Lung (tissue), 13 donors: ENCODE data around the gene KDM2B. TPM values are rescaled to one million over a fixed set of nuclear protein-coding genes. Genes with fewer than 3 reads are reported as not detected.

Experiments used
- ATAC-seq: fragments of 200-7000 bp; cut with Tn5 transposase; one replicate; pipeline ENCODE4 v1.9.1; 2020; ENCODE audit warnings: moderate number of reproducible peaks; ENCODE audit not compliant: insufficient read depth, low FRiP score
- DNase-seq, 3 donors: peaks; one replicate each; pipeline ENCODE4 v3.0.0-alpha.2; 2013 to 2017
- H3K27ac ChIP-seq, 2 donors: one replicate each; pipeline ENCODE4 v1.5.1; 2013; ENCODE audit warnings: mild to moderate bottlenecking in 2 of 2, moderate library complexity in 2 of 2, control low read depth in 1 of 2, inconsistent platforms in 1 of 2, low read depth in 1 of 2, low read length in 1 of 2
- H3K27me3 ChIP-seq, 3 donors: one replicate each; pipeline ENCODE4 v1.5.1; 2013; ENCODE audit warnings: low read length in 2 of 3; ENCODE audit not compliant: control insufficient read depth in 3 of 3, insufficient read depth in 3 of 3
- H3K36me3 ChIP-seq, 4 donors: one replicate each; pipeline ENCODE4 v1.5.1; 2013; ENCODE audit warnings: low read length in 4 of 4, mild to moderate bottlenecking in 1 of 4, moderate library complexity in 1 of 4; ENCODE audit not compliant: control insufficient read depth in 4 of 4, insufficient read depth in 4 of 4
- H3K4me1 ChIP-seq, 5 donors: one replicate each; pipeline ENCODE4 v1.5.1; 2013; ENCODE audit warnings: low read length in 5 of 5, mild to moderate bottlenecking in 2 of 5, moderate library complexity in 1 of 5; ENCODE audit not compliant: control insufficient read depth in 5 of 5, insufficient read depth in 5 of 5
- H3K4me3 ChIP-seq: one replicate; pipeline ENCODE4 v1.5.1; 2013; ENCODE audit warnings: mild to moderate bottlenecking, control low read depth, moderate library complexity
- H3K9ac ChIP-seq, 2 donors: one replicate each; pipeline ENCODE4 v1.5.1; 2013; ENCODE audit warnings: low read length in 2 of 2, control low read depth in 1 of 2; ENCODE audit not compliant: insufficient read depth in 1 of 2
- H3K9me3 ChIP-seq, 4 donors: one replicate each; pipeline ENCODE4 v1.5.1; 2013; ENCODE audit warnings: low read length in 3 of 4, mild to moderate bottlenecking in 1 of 4, moderate library complexity in 1 of 4; ENCODE audit not compliant: control insufficient read depth in 4 of 4, insufficient read depth in 3 of 4
- WGBS, 2 donors: extraction: QIAGEN DNeasy Blood & Tissue Kit; methylation state at CpG; one replicate each; pipeline ENCODE4 v1.1.7; 2013; 5-methylcytosine and 5-hydroxymethylcytosine counted together
- polyA plus RNA-seq, 2 donors: library from polyadenylated mRNA; stranded (reverse); fragments of 200-250 nt; gene quantifications; one replicate each; pipeline ENCODE4 v1.2.1, GENCODE V29; 2013
- small RNA-seq: library from RNA; depleted of rRNA; stranded (forward); fragments of <200 nt; gene quantifications from one replicate; pipeline ENCODE3, GENCODE V24; 2014; ENCODE audit warnings: low replicate concordance
- total RNA-seq, 2 donors: library from RNA; depleted of rRNA in 1 of 2; stranded (reverse); fragments of >200 nt in 1 of 2; gene quantifications; one replicate each; pipeline ENCODE4 v1.2.1, GENCODE V29; 2014 to 2021
- TF ChIP-seq, protein P1 (sequence below): IDR thresholded peaks from 2 replicates; pipeline ENCODE4 v1.5.1; 2012; ENCODE audit warnings: mild to moderate bottlenecking; ENCODE audit errors: control extremely low read depth, extremely low read depth
- donor health status: control.
- donor health status: control.
- donor health status: Bipolar disorder and iron deficiency.
- donor health status: healthy.
- donor health status: DM: yes; HTN: yes; CAD: no.

Gene KDM2B
- total and polyA plus RNA-seq, 4 donors: 13.8 to 44.5 (median 24.6) TPM

DNA sequence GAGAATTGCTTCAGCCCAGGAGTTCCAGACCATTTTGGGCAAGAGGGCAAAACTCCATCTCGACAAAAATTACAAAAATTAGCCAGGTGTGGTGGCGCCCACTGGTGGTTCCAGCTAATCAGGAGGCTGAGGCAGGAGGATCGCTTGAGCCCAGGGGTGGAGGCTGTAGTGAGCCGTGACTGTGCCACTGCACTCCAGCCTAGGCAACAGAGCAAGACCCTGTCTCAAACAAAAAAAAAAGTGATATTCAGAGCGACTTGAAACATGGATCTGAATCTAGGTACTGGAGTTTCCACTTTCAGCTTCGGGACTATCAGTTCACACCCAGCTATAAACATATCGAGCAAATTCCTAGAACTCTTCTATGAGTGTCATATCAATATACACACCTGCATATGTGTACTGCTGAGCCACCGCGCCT lies 197.2 kb downstream of the KDM2B start:
- Histone ChIP-seq H3K27me3 (no peaks in the 10 kb centered on the region), H3K36me3 (no peaks in the 10 kb centered on the region), H3K9ac (no peak overlapping the region), H3K4me3 (no peak overlapping the region), H3K27ac (no peak overlapping the region), H3K4me1 (no peaks in the 10 kb centered on the region), H3K9me3 (no peaks in the 10 kb centered on the region)
- ATAC-seq (no peak), DNase-seq (no peak)
- 90 to 97% methylated on average over 9 of the region's 9 CpGs for WGBS, 2 donors
- TF ChIP-seq, protein P1, sequence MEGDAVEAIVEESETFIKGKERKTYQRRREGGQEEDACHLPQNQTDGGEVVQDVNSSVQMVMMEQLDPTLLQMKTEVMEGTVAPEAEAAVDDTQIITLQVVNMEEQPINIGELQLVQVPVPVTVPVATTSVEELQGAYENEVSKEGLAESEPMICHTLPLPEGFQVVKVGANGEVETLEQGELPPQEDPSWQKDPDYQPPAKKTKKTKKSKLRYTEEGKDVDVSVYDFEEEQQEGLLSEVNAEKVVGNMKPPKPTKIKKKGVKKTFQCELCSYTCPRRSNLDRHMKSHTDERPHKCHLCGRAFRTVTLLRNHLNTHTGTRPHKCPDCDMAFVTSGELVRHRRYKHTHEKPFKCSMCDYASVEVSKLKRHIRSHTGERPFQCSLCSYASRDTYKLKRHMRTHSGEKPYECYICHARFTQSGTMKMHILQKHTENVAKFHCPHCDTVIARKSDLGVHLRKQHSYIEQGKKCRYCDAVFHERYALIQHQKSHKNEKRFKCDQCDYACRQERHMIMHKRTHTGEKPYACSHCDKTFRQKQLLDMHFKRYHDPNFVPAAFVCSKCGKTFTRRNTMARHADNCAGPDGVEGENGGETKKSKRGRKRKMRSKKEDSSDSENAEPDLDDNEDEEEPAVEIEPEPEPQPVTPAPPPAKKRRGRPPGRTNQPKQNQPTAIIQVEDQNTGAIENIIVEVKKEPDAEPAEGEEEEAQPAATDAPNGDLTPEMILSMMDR: no peak

DNA sequence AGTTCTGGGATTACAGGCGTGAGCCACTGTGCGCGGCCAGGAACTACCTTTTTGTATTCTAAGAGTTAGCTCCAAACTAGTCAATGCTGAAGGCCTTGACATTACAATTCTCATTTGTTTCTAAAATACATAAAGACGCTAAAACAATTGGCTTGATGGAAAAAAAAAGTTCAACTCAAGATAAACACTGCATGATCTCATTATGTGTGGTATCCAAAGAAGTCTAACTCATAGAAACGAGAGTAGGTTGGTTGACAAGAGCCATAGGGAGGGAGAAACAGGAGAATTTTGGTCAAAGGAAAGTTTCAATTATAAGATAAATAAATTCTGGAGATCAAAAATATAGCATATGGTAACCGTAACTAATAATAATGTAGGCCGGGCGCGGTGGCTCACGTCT lies 200.9 kb downstream of the KDM2B start:
- Histone ChIP-seq H3K27me3 (no peaks in the 10 kb centered on the region), H3K9ac (no peak overlapping the region), H3K36me3 (no peaks in the 10 kb centered on the region), H3K4me1 (no peaks in the 10 kb centered on the region), H3K4me3 (no peak overlapping the region), H3K27ac (no peak overlapping the region), H3K9me3 (no peaks in the 10 kb centered on the region)
- ATAC-seq: no peak
- 88 to 95% methylated on average over 10 of the region's 10 CpGs for WGBS, 2 donors
- TF ChIP-seq, protein P1: no peak
- no peak for DNase-seq

Small RNA genes within 50 kb of the gene (small RNA-seq; reads per million reads assigned to genes)
- gene RNU6-1004P: not detected

Other genes with a start within 250 kb of the KDM2B start
- 100 to 1,000 TPM in 1 of 2 donors, 10 to 100 TPM in 1; 95.5 to 164 TPM for gene ANAPC5, start 228.6 kb downstream of the KDM2B start, total RNA-seq
- gene ANAPC5, start 228.6 kb downstream of the KDM2B start, polyA plus RNA-seq: 10 to 100 TPM; 80.9 to 83.1 TPM
- 10 to 100 TPM; 41.4 to 49.2 TPM for gene RNF34, start 180.9 kb downstream of the KDM2B start, total RNA-seq
- gene RNF34, start 180.9 kb downstream of the KDM2B start, polyA plus RNA-seq: 10 to 100 TPM; 13.9 to 22.2 TPM
- gene ORAI1, start 45.5 kb upstream of the KDM2B start, total RNA-seq: 10 to 100 TPM; 17.1 to 33.7 TPM
- gene ORAI1, start 45.5 kb upstream of the KDM2B start, polyA plus RNA-seq: 10 to 100 TPM; 15.2 to 32.5 TPM
- 1 to 10 TPM; 2.4 to 5.8 TPM for gene MORN3, start 88.6 kb upstream of the KDM2B start, total RNA-seq
- 1 to 10 TPM; 2.8 to 3.2 TPM for gene MORN3, start 88.6 kb upstream of the KDM2B start, polyA plus RNA-seq
- 10 to 100 TPM in 1 of 2 donors, 1 to 10 TPM in 1; 3.9 to 17.7 TPM for gene TMEM120B, start 131.7 kb upstream of the KDM2B start, total RNA-seq
- 10 to 100 TPM in 1 of 2 donors, 1 to 10 TPM in 1; 5.6 to 10.5 TPM for gene TMEM120B, start 131.7 kb upstream of the KDM2B start, polyA plus RNA-seq
- gene RHOF, start 212.7 kb upstream of the KDM2B start, total RNA-seq: 10 to 100 TPM; 33.2 to 34.7 TPM
- gene RHOF, start 212.7 kb upstream of the KDM2B start, polyA plus RNA-seq: 10 to 100 TPM; 15.1 to 16.5 TPM
- 10 to 100 TPM; 12.4 to 28.1 TPM for gene SETD1B, start 223.0 kb upstream of the KDM2B start, total RNA-seq
- 1 to 10 TPM; 7.3 to 8.3 TPM for gene SETD1B, start 223.0 kb upstream of the KDM2B start, polyA plus RNA-seq